ENCODE measurements around the gene STARD8. TPM values are rescaled to one million over a fixed set of nuclear protein-coding genes. Genes with fewer than 3 reads are reported as not detected.

Gene STARD8
- total RNA-seq, 4 donors from 2014 or later: 14.0 to 25.4 (median 14.9) TPM

- TF ChIP-seq CTCF (IDR thresholded peaks at IDR 0.05; ENCODE audit: low read depth): no peak
Observed at GRCh38 chrX:68749426-68749825, 102.0 kb downstream of the STARD8 start.

- TF ChIP-seq CTCF (IDR thresholded peaks at IDR 0.05; ENCODE audit: low read depth): no peak
Observed at GRCh38 chrX:68750316-68750715, 102.8 kb downstream of the STARD8 start.

GRCh38 chrX:68751372-68751771, 103.9 kb downstream of the STARD8 start:
- no peak for TF ChIP-seq CTCF (IDR thresholded peaks at IDR 0.05; ENCODE audit: low read depth)

- TF ChIP-seq CTCF (IDR thresholded peaks at IDR 0.05; ENCODE audit: low read depth): no peak
Observed at GRCh38 chrX:68753218-68753617, 105.8 kb downstream of the STARD8 start.

- TF ChIP-seq CTCF (IDR thresholded peaks at IDR 0.05; ENCODE audit: low read depth): no peak
Observed at GRCh38 chrX:68754406-68754805, 106.9 kb downstream of the STARD8 start.

- TF ChIP-seq CTCF (IDR thresholded peaks at IDR 0.05; ENCODE audit: low read depth): no peak
Observed at GRCh38 chrX:68755616-68756125, 108.2 kb downstream of the STARD8 start.

- no peak for TF ChIP-seq CTCF (IDR thresholded peaks at IDR 0.05; ENCODE audit: low read depth)
Observed at GRCh38 chrX:68757331-68757730, 109.9 kb downstream of the STARD8 start.

Measured in subcutaneous adipose tissue (tissue), 4 donors.